H1 (cell line): ENCODE data around the gene PHACTR1. TPM values are rescaled to one million over a fixed set of nuclear protein-coding genes. Genes with fewer than 3 reads are reported as not detected.
A peak's percentile ranks its signal among the peaks of the same experiment; 100 is the strongest.

ENCODE experiments used
- CTCF ChIA-PET: fragments of 300-600 bp; sonication (Branson Sonifier 250); formaldehyde crosslinking; loops from one replicate; lab custom pipeline; 2021; ENCODE audit not compliant: partially characterized antibody; lab: Charles Lee
- POLR2A ChIA-PET: fragments of 300-600 bp; sonication (Branson Sonifier 250); formaldehyde crosslinking; loops from one replicate; lab custom pipeline; 2021; ENCODE audit warnings: inconsistent platforms; ENCODE audit not compliant: partially characterized antibody; lab: Charles Lee
- DNase-seq, 2 experiments: peaks; one replicate each; pipeline versions ENCODE4 v3.0.0 to v3.0.0-alpha.2; 2010 to 2022; ENCODE audit warnings: low spot score in 2 of 2, low read depth in 1 of 2, mixed read lengths in 1 of 2
- FAIRE-seq: peaks from 2 replicates; lab custom pipeline; 2011; peaks lifted over from hg19 to GRCh38; lab: Jason Lieb, UNC
- H2AFZ ChIP-seq: 2 replicates; pipeline ENCODE4 v1.8.1; 2012; ENCODE audit warnings: low read length, inconsistent platforms
- H2AK5ac ChIP-seq: 2 replicates; pipeline ENCODE4 v1.6.1; 2013; ENCODE audit warnings: low read depth, low read length
- H2BK120ac ChIP-seq: replicated peaks from 2 replicates; pipeline ENCODE3; 2013; ENCODE audit warnings: low read depth, low read length, inconsistent platforms
- H2BK12ac ChIP-seq: 2 replicates; pipeline ENCODE4 v1.6.1; 2013; ENCODE audit warnings: low read depth, low read length
- H2BK15ac ChIP-seq: 2 replicates; pipeline ENCODE4 v1.6.1; 2013; ENCODE audit warnings: low read length
- H2BK20ac ChIP-seq: 2 replicates; pipeline ENCODE4 v1.6.1; 2013; ENCODE audit warnings: low read length
- H2BK5ac ChIP-seq: 2 replicates; pipeline ENCODE4 v1.6.1; 2013; ENCODE audit warnings: low read depth, low read length
- H3K14ac ChIP-seq: 2 replicates; pipeline ENCODE4 v1.6.1; 2013; ENCODE audit warnings: inconsistent platforms; ENCODE audit not compliant: insufficient read length
- H3K18ac ChIP-seq: 2 replicates; pipeline ENCODE4 v1.6.1; 2013; ENCODE audit warnings: low read length; ENCODE audit errors: extremely low read depth
- H3K23ac ChIP-seq: 2 replicates; pipeline ENCODE4 v1.6.1; 2013; ENCODE audit warnings: inconsistent platforms; ENCODE audit not compliant: insufficient read length
- H3K23me2 ChIP-seq: 2 replicates; pipeline ENCODE4 v1.6.1; 2013; ENCODE audit warnings: low read depth, low read length
- H3K27ac ChIP-seq: 2 replicates; pipeline ENCODE4 v1.6.1; 2011; ENCODE audit warnings: low read depth, low read length, inconsistent platforms
- H3K27me3 ChIP-seq, 4 experiments: replicated peaks in 1 of 4; 1 replicate in 1 of 4; 2 replicates in 3 of 4; pipeline versions ENCODE4 v1.6.1 to v1.8.1; 2011 to 2013; ENCODE audit warnings: low read length in 3 of 4, mild to moderate bottlenecking in 3 of 4, inconsistent platforms in 2 of 4, mixed read lengths in 2 of 4, moderate library complexity in 1 of 4; ENCODE audit not compliant: control insufficient read depth in 3 of 4, insufficient read depth in 3 of 4; ENCODE audit errors: extremely low read depth in 1 of 4
- H3K36me3 ChIP-seq, 4 experiments: 2 replicates each; pipeline versions ENCODE4 v1.6.1 to v1.8.1; 2011 to 2013; ENCODE audit warnings: mild to moderate bottlenecking in 4 of 4, low read length in 3 of 4, moderate library complexity in 2 of 4, control low read depth in 1 of 4, inconsistent platforms in 1 of 4; ENCODE audit not compliant: insufficient read depth in 4 of 4, control insufficient read depth in 2 of 4
- H3K4ac ChIP-seq: replicated peaks from 2 replicates; pipeline ENCODE3; 2013; ENCODE audit warnings: low read length, low read depth, mixed read lengths, inconsistent platforms; ENCODE audit not compliant: insufficient read length
- H3K4me1 ChIP-seq, 4 experiments: replicated peaks in 1 of 4; 1 replicate in 1 of 4; 2 replicates in 3 of 4; pipeline versions ENCODE4 v1.6.1 to v1.8.1; 2011 to 2013; ENCODE audit warnings: low read length in 3 of 4, inconsistent platforms in 2 of 4, mixed read lengths in 1 of 4; ENCODE audit not compliant: insufficient read depth in 4 of 4, control insufficient read depth in 3 of 4
- H3K4me2 ChIP-seq, 2 experiments: 2 replicates each; pipeline versions ENCODE4 v1.6.1 to v1.8.1; 2011 to 2013; ENCODE audit warnings: low read depth in 2 of 2, low read length in 2 of 2, control low read depth in 1 of 2, inconsistent platforms in 1 of 2, mild to moderate bottlenecking in 1 of 2; ENCODE audit not compliant: insufficient read depth in 1 of 2
- H3K4me3 ChIP-seq, 4 experiments: fragments of 200-600, 300-600 bp in 1 of 4; sonication (generic), shearing (Covaris generic), sonication (Bioruptor Twin) in 1 of 4; 2 replicates each; pipeline versions ENCODE4 v1.5.1 to v1.8.1; 2011 to 2016; ENCODE audit warnings: low read length in 4 of 4, low read depth in 3 of 4, control low read depth in 2 of 4, inconsistent platforms in 2 of 4, mild to moderate bottlenecking in 2 of 4, mixed read lengths in 1 of 4, moderate library complexity in 1 of 4; ENCODE audit not compliant: insufficient read depth in 2 of 4; ENCODE audit errors: extremely low read depth in 1 of 4
- H3K56ac ChIP-seq: replicated peaks from 2 replicates; pipeline ENCODE3; 2013; ENCODE audit warnings: low read depth, mild to moderate bottlenecking, mixed read lengths, low read length, inconsistent platforms; ENCODE audit not compliant: insufficient read length
- H3K79me1 ChIP-seq: 2 replicates; pipeline ENCODE4 v1.6.1; 2013; ENCODE audit warnings: low read depth, low read length, control low read depth
- H3K79me2 ChIP-seq, 2 experiments: 2 replicates each; pipeline versions ENCODE4 v1.6.1 to v1.8.1; 2012 to 2013; ENCODE audit warnings: low read length in 2 of 2, mild to moderate bottlenecking in 2 of 2, inconsistent platforms in 1 of 2; ENCODE audit not compliant: insufficient read depth in 2 of 2, control insufficient read depth in 1 of 2
- H3K9ac ChIP-seq, 4 experiments: replicated peaks in 1 of 4; 1 replicate in 1 of 4; 2 replicates in 3 of 4; pipeline versions ENCODE4 v1.6.1 to v1.8.1; 2011 to 2013; ENCODE audit warnings: low read depth in 3 of 4, low read length in 3 of 4, control low read depth in 2 of 4, mild to moderate bottlenecking in 2 of 4, moderate library complexity in 2 of 4, inconsistent platforms in 1 of 4; ENCODE audit errors: extremely low read depth in 1 of 4
- H3K9me3 ChIP-seq, 2 experiments: 2 replicates each; pipeline versions ENCODE4 v1.6.1 to v1.8.1; 2012 to 2013; ENCODE audit warnings: mild to moderate bottlenecking in 2 of 2, moderate library complexity in 2 of 2, control low read depth in 1 of 2, inconsistent platforms in 1 of 2, low read depth in 1 of 2, low read length in 1 of 2, mixed read lengths in 1 of 2; ENCODE audit not compliant: insufficient read depth in 2 of 2
- H4K20me1 ChIP-seq, 2 experiments: replicated peaks in 1 of 2; 2 replicates each; pipeline versions ENCODE3 to v1.8.1; 2011 to 2013; ENCODE audit warnings: inconsistent platforms in 2 of 2, low read length in 2 of 2, mild to moderate bottlenecking in 1 of 2; ENCODE audit not compliant: insufficient read depth in 2 of 2, control insufficient read depth in 1 of 2
- H4K5ac ChIP-seq: 2 replicates; pipeline ENCODE4 v1.6.1; 2013; ENCODE audit warnings: low read length, low read depth, mixed read lengths, inconsistent platforms; ENCODE audit not compliant: insufficient read length
- H4K8ac ChIP-seq: 2 replicates; pipeline ENCODE4 v1.8.0; 2013; ENCODE audit warnings: mild to moderate bottlenecking, moderate library complexity, low read length, inconsistent platforms; ENCODE audit not compliant: insufficient read depth; ENCODE audit errors: extremely low read depth
- H4K91ac ChIP-seq: replicated peaks from 2 replicates; pipeline ENCODE3; 2013; ENCODE audit warnings: low read length, mixed read lengths, inconsistent platforms; ENCODE audit not compliant: insufficient read length
- SP1 ChIP-seq: IDR thresholded peaks from 2 replicates; pipeline ENCODE4 v1.6.1; 2011; ENCODE audit warnings: low read depth, low read length
- WGBS, 2 experiments: shearing (Covaris generic) in 1 of 2; methylation state at CpG; one replicate each; pipeline versions ENCODE4 v1.1.6 to v1.1.7; 2013 to 2015; ENCODE audit warnings: low lambda C conversion rate in 2 of 2, mixed read lengths in 2 of 2, inconsistent platforms in 1 of 2, low coverage in 1 of 2, missing lambda C conversion rate in 1 of 2; ENCODE audit not compliant: insufficient replicate concordance in 2 of 2, insufficient coverage in 1 of 2, insufficient read length in 1 of 2; ENCODE audit errors: extremely low coverage in 1 of 2, missing lambda C conversion rate in 1 of 2; 5-methylcytosine and 5-hydroxymethylcytosine counted together
- polyA plus RNA-seq, 7 experiments: library from polyadenylated mRNA; depleted of rRNA in 3 of 7; stranded (reverse) in 5 of 7; unstranded in 2 of 7; fragments of >200 nt in 5 of 7; fragments of 200-250 nt in 2 of 7; gene quantifications; 1 replicate in 5 of 7; 2 replicates in 1 of 7; 4 replicates in 1 of 7; pipeline versions ENCODE4 v1.2.1 to v1.2.3, GENCODE V29; 2011 to 2013; ENCODE audit warnings: missing spikeins in 2 of 7, mixed read lengths in 2 of 7
- total RNA-seq: library from RNA; stranded (reverse); fragmentation: NEBNext Ultra II Directional; extraction: Animal tissue kit (Norgen Biotek cat#: 25700); gene quantifications from 2 replicates; pipeline ENCODE4 v1.2.1, GENCODE V29; 2021

The PHACTR1 gene
- total and polyA plus RNA-seq, 2 of the 8 experiments (the other 6 are each of a cell fraction or from before 2014, with no cell fraction given) = 3.9 to 17.1 TPM

DNA sequence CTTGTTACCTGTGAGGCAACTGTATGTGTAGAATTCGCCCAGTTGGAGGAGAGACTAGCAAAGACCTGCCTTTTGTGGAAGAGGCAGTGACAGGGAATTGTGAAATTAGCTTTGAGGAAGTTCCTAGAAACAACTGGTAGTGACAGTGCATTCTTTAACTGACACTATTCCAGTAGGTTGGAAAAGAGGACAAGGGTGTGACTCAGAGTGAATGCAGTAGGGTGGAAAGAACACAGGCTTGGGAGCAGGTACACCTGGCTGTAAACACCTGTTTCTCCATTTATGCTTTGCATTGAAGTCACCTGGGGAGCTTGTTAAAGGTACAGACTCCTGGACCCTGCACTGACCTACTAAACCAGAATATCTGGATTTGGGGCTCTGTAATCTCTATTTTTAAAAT lies 295.7 kb downstream of the PHACTR1 start:
- POLR2A ChIA-PET = interaction anchor here (2.9 kb wide), 1 partner anchor 19 kb away, joined by 13 read pairs; no protein-coding TSS in a partner anchor
- Histone ChIP-seq H3K27ac (no peak overlapping the region), H3K4ac (no peak overlapping the region), H3K23ac (no peak overlapping the region), H3K56ac (no peak overlapping the region)
- FAIRE-seq = no peak
- no peak for TF ChIP-seq SP1
- TF ChIP-seq, all 59 proteins: peak for 0
- Histone ChIP-seq H4K8ac (no peak overlapping the region), H3K9ac (no peak overlapping the region), H2BK12ac (no peak overlapping the region), H3K79me1 (no peaks in the 10 kb centered on the region), H2BK20ac (no peak overlapping the region), H3K79me2 (no peaks in the 10 kb centered on the region), H3K4me1 (peaks cover 2 to 17% (median 11%) of the 10 kb centered on the region in 4 experiments; a peak in 6 of 7 replicates), H3K27me3 (peaks cover 5 to 43% (median 34%) of the 10 kb centered on the region in 4 experiments), H3K9me3 (no peaks in the 10 kb centered on the region), H2BK120ac (no peak overlapping the region), H4K20me1 (peaks cover 5 to 18% of the 10 kb centered on the region in 2 experiments), H3K18ac (no peak overlapping the region), H2BK5ac (no peak overlapping the region), H3K23me2 (peaks cover 9% of the 10 kb centered on the region), H2AFZ (no peak overlapping the region), H4K91ac (no peak overlapping the region), H4K5ac (no peak overlapping the region), H2BK15ac (no peak overlapping the region), H3K4me2 (peak overlapping the region in 1 of 2 experiments; percentile 83; a peak in 1 of 4 replicates), H3K4me3 (no peak overlapping the region), H3K14ac (no peak overlapping the region), H3K36me3 (no peaks in the 10 kb centered on the region), H2AK5ac (no peak overlapping the region)
- no peak for DNase-seq
- WGBS, 2 experiments = 75% methylated on average over 1 of the region's 1 CpG; no CpG with 5 or more reads in 1 of the 2 experiments
- CTCF ChIA-PET = interaction anchor here (1.3 kb wide), 2 partner anchors 21 to 101 kb away, joined by 3 to 4 read pairs; no protein-coding TSS in a partner anchor
